H54 (cell line): ENCODE measurements around the gene TMED4.
A peak's percentile ranks its signal among the peaks of the same experiment; 100 is the strongest.
"Not testable (repeated sequence)": the region's sequence is repeated elsewhere in the genome, so short reads cannot be mapped to it uniquely, and the experiment has no call there.

Experiments used
- DNase-seq: peaks from one replicate; pipeline ENCODE4 v3.0.0; 2011; ENCODE audit warnings: low spot score, mixed read lengths; ENCODE audit not compliant: insufficient read length
- FAIRE-seq: peaks from 3 replicates; lab custom pipeline; 2011; peaks lifted over from hg19 to GRCh38; lab: Jason Lieb, UNC
- POLR2A ChIP-seq: IDR thresholded peaks from 2 replicates; pipeline ENCODE4 v1.6.1; 2011; ENCODE audit warnings: low read depth, mild to moderate bottlenecking, low read length

Gene TMED4

GRCh38 chr7:44568771-44569560, 13.1 kb downstream of the TMED4 start:
- DNase-seq (no peak), FAIRE-seq (no peak)
- TF ChIP-seq POLR2A: no peak

- no peak for DNase-seq
- TF ChIP-seq POLR2A: no peak
- no peak for FAIRE-seq
Observed at GRCh38 chr7:44567884-44568283, 14.1 kb downstream of the TMED4 start.

- FAIRE-seq: no peak
- DNase-seq: no peak
- TF ChIP-seq POLR2A: no peak
Observed at GRCh38 chr7:44566680-44567079, 15.4 kb downstream of the TMED4 start.

- TF ChIP-seq POLR2A: no peak
- FAIRE-seq (no peak), DNase-seq (no peak)
Observed at GRCh38 chr7:44565795-44566559, 16.1 kb downstream of the TMED4 start.

GRCh38 chr7:44565097-44565794, 16.8 kb downstream of the TMED4 start:
- FAIRE-seq: no peak
- no peak for TF ChIP-seq POLR2A
- DNase-seq: peak; percentile 76

- no peak for FAIRE-seq
- no peak for DNase-seq
- no peak for TF ChIP-seq POLR2A
Observed at GRCh38 chr7:44564606-44565005, 17.4 kb downstream of the TMED4 start.

GRCh38 chr7:44563171-44563679, 18.8 kb downstream of the TMED4 start:
- no peak for FAIRE-seq
- no peak for DNase-seq
- no peak for TF ChIP-seq POLR2A

GRCh38 chr7:44562622-44562962, 19.4 kb downstream of the TMED4 start:
- not testable (repeated sequence) for DNase-seq

GRCh38 chr7:44561962-44562621, 19.9 kb downstream of the TMED4 start:
- FAIRE-seq: peak; percentile 23
- TF ChIP-seq POLR2A: no peak
- peak; percentile 83 for DNase-seq

More at GRCh38 chr7:44562622-44562962, 19.4 kb downstream of the TMED4 start:
- FAIRE-seq: not testable (repeated sequence)

- DNase-seq: no peak
- TF ChIP-seq POLR2A: no peak
- FAIRE-seq: no peak
Observed at GRCh38 chr7:44561481-44561880, 20.6 kb downstream of the TMED4 start.

GRCh38 chr7:44559485-44559884, 22.5 kb downstream of the TMED4 start:
- DNase-seq: no peak
- no peak for FAIRE-seq
- no peak for TF ChIP-seq POLR2A

GRCh38 chr7:44557485-44557884, 24.5 kb downstream of the TMED4 start:
- FAIRE-seq (no peak), DNase-seq (no peak)
- TF ChIP-seq POLR2A: no peak

GRCh38 chr7:44555350-44555749, 26.7 kb downstream of the TMED4 start:
- TF ChIP-seq POLR2A: no peak
- DNase-seq (no peak), FAIRE-seq (no peak)

- FAIRE-seq, DNase-seq: not testable (repeated sequence)
Observed at GRCh38 chr7:44552473-44553005, 29.5 kb downstream of the TMED4 start.
